ENCODE measurements around the gene SRC.

- no peak for TF ChIP-seq CTCF (IDR thresholded peaks at IDR 0.05)
- no peak for TF ChIP-seq POLR2AphosphoS5 (IDR thresholded peaks at IDR 0.05; ENCODE audit: insufficient read depth in 1 of 2, low read depth in 1 of 2)
- no peak for TF ChIP-seq POLR2A (IDR thresholded peaks at IDR 0.05)
Measured at GRCh38 chr20:37346535-37347346, 801 bp downstream of the SRC start.
